PC-3 (cell line): ENCODE measurements around the gene TLR6. TPM values are rescaled to one million over a fixed set of nuclear protein-coding genes. Genes with fewer than 3 reads are reported as not detected.

Experiments
- ATAC-seq: fragments of 200-7000 bp; cut with Tn5 transposase; 2 replicates; pipeline ENCODE4 v1.9.1; 2020; ENCODE audit warnings: mild to moderate bottlenecking, moderate library complexity
- BruUV-seq: library from RNA; stranded (reverse); fragments of 400-500 nt; replicated peaks from 2 replicates; lab custom pipeline; 2021; lab: Mats Ljungman, UMichigan
- CTCF ChIA-PET: fragments of 300-600 bp; sonication (Branson Sonifier 250); formaldehyde crosslinking; loops from one replicate; lab custom pipeline; 2022; ENCODE audit warnings: antibody characterized with exemption; lab: Charles Lee
- POLR2A ChIA-PET: fragments of 300-600 bp; sonication (Branson Sonifier 250); formaldehyde crosslinking; loops from one replicate; lab custom pipeline; 2022; ENCODE audit warnings: antibody characterized with exemption; ENCODE audit not compliant: unreplicated experiment; lab: Charles Lee
- DNase-seq: peaks from one replicate; pipeline ENCODE4 v3.0.0-alpha.2; 2015
- H2AFZ ChIP-seq: fragments of 300-600 bp; sonication (generic); 2 replicates; pipeline ENCODE4 v1.6.0; 2016; ENCODE audit warnings: antibody characterized with exemption, low read length
- H3F3A ChIP-seq: fragments of 300-600 bp; sonication (generic); one replicate; pipeline ENCODE4 v1.6.0; 2017; ENCODE audit warnings: antibody characterized with exemption, low read length, control low read depth, mild to moderate bottlenecking; ENCODE audit not compliant: unreplicated experiment
- H3K27ac ChIP-seq: fragments of 300-600 bp; sonication (generic); 2 replicates; pipeline ENCODE4 v1.5.1; 2016; ENCODE audit warnings: mild to moderate bottlenecking, low read length
- H3K27me3 ChIP-seq: fragments of 300-600 bp; sonication (generic); 2 replicates; pipeline ENCODE4 v1.6.1; 2016; ENCODE audit warnings: low read length, mixed read lengths
- H3K36me3 ChIP-seq: fragments of 300-600 bp; sonication (generic); 2 replicates; pipeline ENCODE4 v1.6.1; 2016; ENCODE audit warnings: low read depth, mixed run types, low read length, mixed read lengths
- H3K4me1 ChIP-seq: fragments of 300-600 bp; sonication (generic); 2 replicates; pipeline ENCODE4 v1.5.1; 2016; ENCODE audit warnings: low read length; ENCODE audit not compliant: insufficient read depth
- H3K4me2 ChIP-seq: fragments of 300-600 bp; sonication (generic); 2 replicates; pipeline ENCODE4 v1.6.0; 2016; ENCODE audit warnings: low read length
- H3K4me3 ChIP-seq: fragments of 300-600 bp; sonication (generic); 2 replicates; pipeline ENCODE4 v1.5.1; 2016; ENCODE audit warnings: mild to moderate bottlenecking, low read length, mixed read lengths
- H3K79me2 ChIP-seq: fragments of 300-600 bp; sonication (generic); 2 replicates; pipeline ENCODE4 v1.6.1; 2017; ENCODE audit warnings: low read length, mixed read lengths
- H3K9ac ChIP-seq: fragments of 300-600 bp; sonication (generic); 2 replicates; pipeline ENCODE4 v1.6.0; 2016; ENCODE audit warnings: mild to moderate bottlenecking, low read length
- H3K9me2 ChIP-seq: fragments of 300-600 bp; sonication (generic); replicated peaks from 2 replicates; pipeline ENCODE4 v1.6.1; 2016; ENCODE audit warnings: mixed run types, low read length, mixed read lengths
- H3K9me3 ChIP-seq: fragments of 300-600 bp; sonication (generic); 2 replicates; pipeline ENCODE4 v1.6.1; 2016; ENCODE audit warnings: low read length, mixed read lengths
- H4K20me1 ChIP-seq: fragments of 300-600 bp; sonication (generic); 2 replicates; pipeline ENCODE4 v1.6.1; 2016; ENCODE audit warnings: low read length, mixed read lengths
- CTCF ChIP-seq: fragments of 300-600 bp; sonication (generic); conservative IDR thresholded peaks from 2 replicates; pipeline ENCODE4 v1.5.1; 2017; ENCODE audit warnings: antibody characterized with exemption, low read depth, mild to moderate bottlenecking, low read length
- EZH2 ChIP-seq: fragments of 300-600 bp; sonication (generic); IDR thresholded peaks from one replicate; pipeline ENCODE4 v1.6.1; 2017; ENCODE audit warnings: antibody characterized with exemption, mild to moderate bottlenecking, low read length; ENCODE audit not compliant: unreplicated experiment
- EZH2phosphoT487 ChIP-seq: fragments of 300-600 bp; sonication (generic); IDR thresholded peaks from 2 replicates; pipeline ENCODE4 v1.6.1; 2018; ENCODE audit warnings: mild to moderate bottlenecking, antibody characterized with exemption, low read length, borderline replicate concordance
- intact Hi-C: fragments of 100-400 bp; cut with micrococcal nuclease; formaldehyde crosslinking; loops from 2 replicates; pipeline ENCODE4 v1.9.0; 2023
- total RNA-seq: library from RNA; depleted of rRNA; stranded (reverse); fragments of >200 nt; gene quantifications from 2 replicates; pipeline ENCODE4 v1.2.3, GENCODE V29; 2014

The TLR6 gene
- total RNA-seq, 1 experiment from 2014 or later: 1.2 TPM

- peaks cover 22% of the 10 kb centered on the region for H3K4me1 ChIP-seq
- no peak overlapping the region for H3K4me3 ChIP-seq
- H2AFZ ChIP-seq: no peak overlapping the region
- ChIA-PET CTCF (no interaction called here), POLR2A (interaction anchor here (0.7 kb wide), 2 partner anchors 20 to 294 kb away, joined by 4 read pairs; partner anchors contain the start of gene WDR19)
- TF ChIP-seq EZH2 (no peak), EZH2phosphoT487 (no peak), CTCF (no peak)
- BruUV-seq: no TSS peak
- no peaks in the 10 kb centered on the region for H3K9me2 ChIP-seq
- no peaks in the 10 kb centered on the region for H3K79me2 ChIP-seq
- intact Hi-C loops: loop anchor here (2.0 kb wide), 1 partner anchor 16 kb away; no protein-coding TSS in a partner anchor
- no peak overlapping the region for H3K9ac ChIP-seq
- H3F3A ChIP-seq: no peaks in the 10 kb centered on the region
- no peaks in the 10 kb centered on the region for H3K9me3 ChIP-seq
- H3K36me3 ChIP-seq: peaks cover 4% of the 10 kb centered on the region; the same call in 1 of the 2 replicates
- DNase-seq (peak; percentile 68), ATAC-seq (peak; percentile 29; the same call in 1 of the 2 replicates)
- H3K27me3 ChIP-seq: no peaks in the 10 kb centered on the region
- peak overlapping the region; percentile 77 for H3K27ac ChIP-seq
- H4K20me1 ChIP-seq: no peaks in the 10 kb centered on the region
- H3K4me2 ChIP-seq: peak overlapping the region; percentile 62
Measured at GRCh38 chr4:38889143-38889542, 32.5 kb upstream of the TLR6 start.

GRCh38 chr4:38884254-38884653 is 27.6 kb upstream of the TLR6 start:
- no peaks in the 10 kb centered on the region for H3K79me2 ChIP-seq
- CTCF ChIA-PET: no interaction called here

More at GRCh38 chr4:38884254-38884653, 27.6 kb upstream of the TLR6 start:
- H3K9me2 ChIP-seq: no peaks in the 10 kb centered on the region
- TF ChIP-seq EZH2phosphoT487 (no peak), CTCF (no peak), EZH2 (no peak)
- no peak for ATAC-seq
- no TSS peak for BruUV-seq
- H3K36me3 ChIP-seq: no peaks in the 10 kb centered on the region
- no peak overlapping the region for H3K4me3 ChIP-seq
- POLR2A ChIA-PET: no interaction called here
- DNase-seq: no peak
- no peaks in the 10 kb centered on the region for H3K9me3 ChIP-seq
- intact Hi-C loops: no loop called here
- H3K9ac ChIP-seq: no peak overlapping the region
- no peak overlapping the region for H3K27ac ChIP-seq
- no peak overlapping the region for H2AFZ ChIP-seq
- no peaks in the 10 kb centered on the region for H3K27me3 ChIP-seq
- no peaks in the 10 kb centered on the region for H4K20me1 ChIP-seq
- H3F3A ChIP-seq: no peaks in the 10 kb centered on the region
- H3K4me2 ChIP-seq: no peak overlapping the region
- peaks cover 7% of the 10 kb centered on the region for H3K4me1 ChIP-seq
